H1 (cell line): ENCODE measurements around the gene MICALL2. TPM values are rescaled to one million over a fixed set of nuclear protein-coding genes. Genes with fewer than 3 reads are reported as not detected.

Experiments
- CTCF ChIA-PET: fragments of 300-600 bp; sonication (Branson Sonifier 250); formaldehyde crosslinking; loops from one replicate; lab custom pipeline; 2021; ENCODE audit not compliant: partially characterized antibody; lab: Charles Lee
- POLR2A ChIA-PET: fragments of 300-600 bp; sonication (Branson Sonifier 250); formaldehyde crosslinking; loops from one replicate; lab custom pipeline; 2021; ENCODE audit warnings: inconsistent platforms; ENCODE audit not compliant: partially characterized antibody; lab: Charles Lee
- DNase-seq, 2 experiments: peaks; one replicate each; pipeline versions ENCODE4 v3.0.0 to v3.0.0-alpha.2; 2010 to 2022; ENCODE audit warnings: low spot score in 2 of 2, low read depth in 1 of 2, mixed read lengths in 1 of 2
- FAIRE-seq: peaks from 2 replicates; lab custom pipeline; 2011; peaks lifted over from hg19 to GRCh38; lab: Jason Lieb, UNC
- H2AFZ ChIP-seq: 2 replicates; pipeline ENCODE4 v1.8.1; 2012; ENCODE audit warnings: low read length, inconsistent platforms
- H2AK5ac ChIP-seq: 2 replicates; pipeline ENCODE4 v1.6.1; 2013; ENCODE audit warnings: low read depth, low read length
- H2BK120ac ChIP-seq: replicated peaks from 2 replicates; pipeline ENCODE3; 2013; ENCODE audit warnings: low read depth, low read length, inconsistent platforms
- H2BK12ac ChIP-seq: 2 replicates; pipeline ENCODE4 v1.6.1; 2013; ENCODE audit warnings: low read depth, low read length
- H2BK15ac ChIP-seq: 2 replicates; pipeline ENCODE4 v1.6.1; 2013; ENCODE audit warnings: low read length
- H2BK20ac ChIP-seq: 2 replicates; pipeline ENCODE4 v1.6.1; 2013; ENCODE audit warnings: low read length
- H2BK5ac ChIP-seq: 2 replicates; pipeline ENCODE4 v1.6.1; 2013; ENCODE audit warnings: low read depth, low read length
- H3K14ac ChIP-seq: 2 replicates; pipeline ENCODE4 v1.6.1; 2013; ENCODE audit warnings: inconsistent platforms; ENCODE audit not compliant: insufficient read length
- H3K18ac ChIP-seq: 2 replicates; pipeline ENCODE4 v1.6.1; 2013; ENCODE audit warnings: low read length; ENCODE audit errors: extremely low read depth
- H3K23ac ChIP-seq: 2 replicates; pipeline ENCODE4 v1.6.1; 2013; ENCODE audit warnings: inconsistent platforms; ENCODE audit not compliant: insufficient read length
- H3K23me2 ChIP-seq: 2 replicates; pipeline ENCODE4 v1.6.1; 2013; ENCODE audit warnings: low read depth, low read length
- H3K27ac ChIP-seq: 2 replicates; pipeline ENCODE4 v1.6.1; 2011; ENCODE audit warnings: low read depth, low read length, inconsistent platforms
- H3K27me3 ChIP-seq, 4 experiments: replicated peaks in 1 of 4; 1 replicate in 1 of 4; 2 replicates in 3 of 4; pipeline versions ENCODE4 v1.6.1 to v1.8.1; 2011 to 2013; ENCODE audit warnings: low read length in 3 of 4, mild to moderate bottlenecking in 3 of 4, inconsistent platforms in 2 of 4, mixed read lengths in 2 of 4, moderate library complexity in 1 of 4; ENCODE audit not compliant: control insufficient read depth in 3 of 4, insufficient read depth in 3 of 4; ENCODE audit errors: extremely low read depth in 1 of 4
- H3K36me3 ChIP-seq, 4 experiments: 2 replicates each; pipeline versions ENCODE4 v1.6.1 to v1.8.1; 2011 to 2013; ENCODE audit warnings: mild to moderate bottlenecking in 4 of 4, low read length in 3 of 4, moderate library complexity in 2 of 4, control low read depth in 1 of 4, inconsistent platforms in 1 of 4; ENCODE audit not compliant: insufficient read depth in 4 of 4, control insufficient read depth in 2 of 4
- H3K4ac ChIP-seq: replicated peaks from 2 replicates; pipeline ENCODE3; 2013; ENCODE audit warnings: low read length, low read depth, mixed read lengths, inconsistent platforms; ENCODE audit not compliant: insufficient read length
- H3K4me1 ChIP-seq, 4 experiments: replicated peaks in 1 of 4; 1 replicate in 1 of 4; 2 replicates in 3 of 4; pipeline versions ENCODE4 v1.6.1 to v1.8.1; 2011 to 2013; ENCODE audit warnings: low read length in 3 of 4, inconsistent platforms in 2 of 4, mixed read lengths in 1 of 4; ENCODE audit not compliant: insufficient read depth in 4 of 4, control insufficient read depth in 3 of 4
- H3K4me2 ChIP-seq, 2 experiments: 2 replicates each; pipeline versions ENCODE4 v1.6.1 to v1.8.1; 2011 to 2013; ENCODE audit warnings: low read depth in 2 of 2, low read length in 2 of 2, control low read depth in 1 of 2, inconsistent platforms in 1 of 2, mild to moderate bottlenecking in 1 of 2; ENCODE audit not compliant: insufficient read depth in 1 of 2
- H3K4me3 ChIP-seq, 4 experiments: fragments of 200-600, 300-600 bp in 1 of 4; sonication (generic), shearing (Covaris generic), sonication (Bioruptor Twin) in 1 of 4; 2 replicates each; pipeline versions ENCODE4 v1.5.1 to v1.8.1; 2011 to 2016; ENCODE audit warnings: low read length in 4 of 4, low read depth in 3 of 4, control low read depth in 2 of 4, inconsistent platforms in 2 of 4, mild to moderate bottlenecking in 2 of 4, mixed read lengths in 1 of 4, moderate library complexity in 1 of 4; ENCODE audit not compliant: insufficient read depth in 2 of 4; ENCODE audit errors: extremely low read depth in 1 of 4
- H3K56ac ChIP-seq: replicated peaks from 2 replicates; pipeline ENCODE3; 2013; ENCODE audit warnings: low read depth, mild to moderate bottlenecking, mixed read lengths, low read length, inconsistent platforms; ENCODE audit not compliant: insufficient read length
- H3K79me1 ChIP-seq: 2 replicates; pipeline ENCODE4 v1.6.1; 2013; ENCODE audit warnings: low read depth, low read length, control low read depth
- H3K79me2 ChIP-seq, 2 experiments: 2 replicates each; pipeline versions ENCODE4 v1.6.1 to v1.8.1; 2012 to 2013; ENCODE audit warnings: low read length in 2 of 2, mild to moderate bottlenecking in 2 of 2, inconsistent platforms in 1 of 2; ENCODE audit not compliant: insufficient read depth in 2 of 2, control insufficient read depth in 1 of 2
- H3K9ac ChIP-seq, 4 experiments: replicated peaks in 1 of 4; 1 replicate in 1 of 4; 2 replicates in 3 of 4; pipeline versions ENCODE4 v1.6.1 to v1.8.1; 2011 to 2013; ENCODE audit warnings: low read depth in 3 of 4, low read length in 3 of 4, control low read depth in 2 of 4, mild to moderate bottlenecking in 2 of 4, moderate library complexity in 2 of 4, inconsistent platforms in 1 of 4; ENCODE audit errors: extremely low read depth in 1 of 4
- H3K9me3 ChIP-seq, 2 experiments: 2 replicates each; pipeline versions ENCODE4 v1.6.1 to v1.8.1; 2012 to 2013; ENCODE audit warnings: mild to moderate bottlenecking in 2 of 2, moderate library complexity in 2 of 2, control low read depth in 1 of 2, inconsistent platforms in 1 of 2, low read depth in 1 of 2, low read length in 1 of 2, mixed read lengths in 1 of 2; ENCODE audit not compliant: insufficient read depth in 2 of 2
- H4K20me1 ChIP-seq, 2 experiments: replicated peaks in 1 of 2; 2 replicates each; pipeline versions ENCODE3 to v1.8.1; 2011 to 2013; ENCODE audit warnings: inconsistent platforms in 2 of 2, low read length in 2 of 2, mild to moderate bottlenecking in 1 of 2; ENCODE audit not compliant: insufficient read depth in 2 of 2, control insufficient read depth in 1 of 2
- H4K5ac ChIP-seq: 2 replicates; pipeline ENCODE4 v1.6.1; 2013; ENCODE audit warnings: low read length, low read depth, mixed read lengths, inconsistent platforms; ENCODE audit not compliant: insufficient read length
- H4K8ac ChIP-seq: 2 replicates; pipeline ENCODE4 v1.8.0; 2013; ENCODE audit warnings: mild to moderate bottlenecking, moderate library complexity, low read length, inconsistent platforms; ENCODE audit not compliant: insufficient read depth; ENCODE audit errors: extremely low read depth
- H4K91ac ChIP-seq: replicated peaks from 2 replicates; pipeline ENCODE3; 2013; ENCODE audit warnings: low read length, mixed read lengths, inconsistent platforms; ENCODE audit not compliant: insufficient read length
- CEBPB ChIP-seq: IDR thresholded peaks from 2 replicates; pipeline ENCODE4 v1.6.1; 2012; ENCODE audit warnings: low read depth, low read length
- EP300 ChIP-seq, 2 experiments: IDR thresholded peaks; 1 replicate in 1 of 2; 2 replicates in 1 of 2; pipeline ENCODE4 v1.6.1; 2011 to 2012; ENCODE audit warnings: low read depth in 2 of 2, low read length in 2 of 2, mild to moderate bottlenecking in 2 of 2, borderline replicate concordance in 1 of 2, inconsistent platforms in 1 of 2, moderate library complexity in 1 of 2
- EZH2 ChIP-seq: fragments of 200-600 bp; sonication (generic); IDR thresholded peaks from 2 replicates; pipeline ENCODE4 v1.7.1; 2012; ENCODE audit warnings: low read depth, mild to moderate bottlenecking, moderate library complexity, low read length, inconsistent platforms; ENCODE audit not compliant: severe bottlenecking
- RAD21 ChIP-seq, 2 experiments: IDR thresholded peaks in 1 of 2; conservative IDR thresholded peaks in 1 of 2; 2 replicates each; pipeline ENCODE4 v1.6.1; 2011; ENCODE audit warnings: low read depth in 2 of 2, low read length in 2 of 2, improper control_type of control experiment in 1 of 2, inconsistent platforms in 1 of 2, mild to moderate bottlenecking in 1 of 2, moderate library complexity in 1 of 2
- WGBS, 2 experiments: shearing (Covaris generic) in 1 of 2; methylation state at CpG; one replicate each; pipeline versions ENCODE4 v1.1.6 to v1.1.7; 2013 to 2015; ENCODE audit warnings: low lambda C conversion rate in 2 of 2, mixed read lengths in 2 of 2, inconsistent platforms in 1 of 2, low coverage in 1 of 2, missing lambda C conversion rate in 1 of 2; ENCODE audit not compliant: insufficient replicate concordance in 2 of 2, insufficient coverage in 1 of 2, insufficient read length in 1 of 2; ENCODE audit errors: extremely low coverage in 1 of 2, missing lambda C conversion rate in 1 of 2; 5-methylcytosine and 5-hydroxymethylcytosine counted together
- polyA plus RNA-seq, 7 experiments: library from polyadenylated mRNA; depleted of rRNA in 3 of 7; stranded (reverse) in 5 of 7; unstranded in 2 of 7; fragments of >200 nt in 5 of 7; fragments of 200-250 nt in 2 of 7; gene quantifications; 1 replicate in 5 of 7; 2 replicates in 1 of 7; 4 replicates in 1 of 7; pipeline versions ENCODE4 v1.2.1 to v1.2.3, GENCODE V29; 2011 to 2013; ENCODE audit warnings: missing spikeins in 2 of 7, mixed read lengths in 2 of 7
- total RNA-seq: library from RNA; stranded (reverse); fragmentation: NEBNext Ultra II Directional; extraction: Animal tissue kit (Norgen Biotek cat#: 25700); gene quantifications from 2 replicates; pipeline ENCODE4 v1.2.1, GENCODE V29; 2021

The MICALL2 gene
- total and polyA plus RNA-seq, 2 of the 8 experiments (the other 6 are each of a cell fraction or from before 2014, with no cell fraction given), result 5.3 to 8.5 TPM

- FAIRE-seq (no peak), DNase-seq (no peak)
- no peak overlapping the region for H2BK12ac ChIP-seq
- no peak overlapping the region for H2BK120ac ChIP-seq
- H3K56ac ChIP-seq, result no peak overlapping the region
- H2BK20ac ChIP-seq, result no peak overlapping the region
- H3K9ac ChIP-seq, result no peak overlapping the region
- no peak overlapping the region for H4K91ac ChIP-seq
- CTCF ChIA-PET, result interaction anchor here (1.0 to 1.4 kb wide), 3 partner anchors 9 to 14 kb away, joined by 3 to 7 read pairs (median 3); no protein-coding TSS in a partner anchor
- no peaks in the 10 kb centered on the region for H3K36me3 ChIP-seq
- no peaks in the 10 kb centered on the region for H4K20me1 ChIP-seq
- H3K4ac ChIP-seq, result no peak overlapping the region
- no peak overlapping the region for H2BK5ac ChIP-seq
- H3K4me3 ChIP-seq, result no peak overlapping the region
- no peaks in the 10 kb centered on the region for H3K79me2 ChIP-seq
- TF ChIP-seq RAD21 (IDR thresholded peaks at IDR 0.05 in 1 of 2, conservative IDR thresholded peaks at IDR 0.05 in 1 of 2; ENCODE audit: low read depth in 2 of 2, low read length in 2 of 2) (no peak), CEBPB (no peak), EP300 (IDR thresholded peaks at IDR 0.05; ENCODE audit: borderline replicate concordance in 1 of 2, low read depth in 2 of 2, low read length in 2 of 2) (no peak), EZH2 (no peak)
- POLR2A ChIA-PET, result interaction anchor here (0.9 to 2.4 kb wide), 3 partner anchors 9 to 31 kb away, joined by 3 to 8 read pairs (median 3); no protein-coding TSS in a partner anchor
- no peak overlapping the region for H3K14ac ChIP-seq
- H3K18ac ChIP-seq, result no peak overlapping the region
- no peak overlapping the region for H3K4me2 ChIP-seq
- peaks cover 0 to 16% (median 8%) of the 10 kb centered on the region in 4 experiments; a peak in 4 of 7 replicates for H3K4me1 ChIP-seq
- H2AK5ac ChIP-seq, result no peak overlapping the region
- H3K27me3 ChIP-seq, result no peaks in the 10 kb centered on the region
- H4K5ac ChIP-seq, result no peak overlapping the region
- no peak overlapping the region for H2BK15ac ChIP-seq
- H3K9me3 ChIP-seq, result no peaks in the 10 kb centered on the region
- no peaks in the 10 kb centered on the region for H3K79me1 ChIP-seq
- H4K8ac ChIP-seq, result peak overlapping the region; percentile 68; the same call in 1 of the 2 replicates
- peaks cover 9% of the 10 kb centered on the region; the same call in 1 of the 2 replicates for H3K23me2 ChIP-seq
- WGBS, 2 experiments, result 91% methylated on average over 18 of the region's 18 CpGs; no CpG with 5 or more reads in 1 of the 2 experiments
- no peak overlapping the region for H3K27ac ChIP-seq
- H3K23ac ChIP-seq, result no peak overlapping the region
- no peak overlapping the region for H2AFZ ChIP-seq
These were observed 4.5 kb upstream of the MICALL2 start for GRCh38 chr7:1463676-1464223.
